ENCODE results near the gene CREBL2.
"Not testable (repeated sequence)": the region's sequence is repeated elsewhere in the genome, so short reads cannot be mapped to it uniquely, and the experiment has no call there.

CREBL2 gene, protein sequence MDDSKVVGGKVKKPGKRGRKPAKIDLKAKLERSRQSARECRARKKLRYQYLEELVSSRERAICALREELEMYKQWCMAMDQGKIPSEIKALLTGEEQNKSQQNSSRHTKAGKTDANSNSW

GRCh38 chr12:12611512-12612306, at the start of gene CREBL2:
TSS of gene CREBL2 (plus strand) at chr12:12611876. CDS start at chr12:12612173, 297 bp downstream.
- peak; percentile 98 for DNase-seq

DNA sequence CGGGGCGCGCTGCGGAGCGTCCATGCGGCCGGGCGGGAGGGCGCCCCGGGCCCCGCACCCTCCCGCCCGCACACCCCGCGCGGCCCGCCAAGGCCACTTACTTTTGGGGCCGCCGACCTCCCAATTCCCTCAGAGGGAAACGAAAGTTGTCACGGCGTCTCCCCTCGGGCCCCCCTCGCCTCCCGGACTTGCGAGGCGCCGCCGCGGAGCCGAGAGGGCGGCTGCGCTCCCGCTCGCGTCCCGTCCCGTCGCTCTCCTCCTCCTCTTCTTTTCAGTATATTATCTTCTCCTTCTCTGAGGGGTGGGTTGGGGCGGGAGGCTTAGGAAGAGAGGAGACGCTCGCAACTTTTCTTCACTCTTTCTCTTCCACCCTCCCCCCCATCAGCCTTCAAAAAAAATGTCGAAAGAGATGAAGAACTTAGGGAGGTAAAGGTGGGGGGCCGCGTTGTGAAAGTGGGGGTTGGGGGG, 49.6 kb upstream of the CREBL2 start:
- peak; percentile 54 for DNase-seq

- DNase-seq: peak; percentile 89
Observed at GRCh38 chr12:12562585-12563261, 49.0 kb upstream of the CREBL2 start, which contains the start of gene DUSP16. TSS of gene DUSP16 (minus strand) at chr12:12562863. CDS start at chr12:12521098, 41,765 bp downstream.

- peak; percentile 22 for DNase-seq
Observed at GRCh38 chr12:12563290-12563928, 48.3 kb upstream of the CREBL2 start.

- DNase-seq: no peak
Observed at GRCh38 chr12:12564911-12565310, 46.8 kb upstream of the CREBL2 start.

DNA sequence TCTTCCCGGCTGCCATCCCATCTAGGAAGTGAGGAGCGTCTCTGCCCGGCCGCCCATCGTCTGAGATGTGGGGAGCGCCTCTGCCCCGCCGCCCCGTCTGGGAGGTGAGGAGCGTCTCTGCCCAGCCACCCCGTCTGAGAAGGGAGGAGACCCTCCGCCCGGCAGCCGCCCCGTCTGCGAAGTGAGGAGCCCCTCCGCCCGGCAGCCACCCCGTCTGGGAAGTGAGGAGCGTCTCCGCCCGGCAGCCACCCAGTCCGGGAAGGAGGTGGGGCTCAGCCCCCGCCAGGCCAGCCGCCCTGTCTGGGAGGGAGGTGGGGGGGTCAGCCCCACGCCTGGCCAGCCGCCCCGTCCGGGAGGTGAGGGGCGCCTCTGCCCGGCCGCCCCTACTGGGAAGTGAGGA, 45.7 kb upstream of the CREBL2 start:
- not testable (repeated sequence) for DNase-seq

- no peak for DNase-seq
Observed at GRCh38 chr12:12572659-12573058, 39.0 kb upstream of the CREBL2 start.

- no peak for DNase-seq
Observed at GRCh38 chr12:12577786-12578185, 33.9 kb upstream of the CREBL2 start.

GRCh38 chr12:12580716-12581115, 31.0 kb upstream of the CREBL2 start:
- DNase-seq: not testable (repeated sequence)

- no peak for DNase-seq
Observed at GRCh38 chr12:12582193-12582881, 29.3 kb upstream of the CREBL2 start.

DNA sequence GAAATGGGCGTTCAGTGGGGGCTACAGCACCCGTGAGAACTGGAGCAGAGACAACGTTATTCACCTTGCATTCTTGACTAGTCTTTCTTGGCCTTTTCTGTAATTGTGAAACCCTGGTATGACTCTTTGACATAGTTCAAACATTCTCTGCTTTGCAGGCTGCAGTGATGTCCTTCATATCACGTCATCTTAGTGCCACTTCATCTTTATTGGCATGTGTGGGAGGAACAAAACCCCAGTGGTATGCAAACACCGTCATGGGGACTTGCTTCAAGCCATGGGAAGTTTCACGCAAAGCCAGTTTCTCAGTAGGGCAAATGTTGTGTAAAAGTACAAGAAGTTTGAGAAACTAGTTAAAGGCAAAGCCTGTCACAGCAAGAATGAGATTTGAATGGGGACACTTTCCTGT, 28.8 kb upstream of the CREBL2 start:
- no peak for DNase-seq

DNA sequence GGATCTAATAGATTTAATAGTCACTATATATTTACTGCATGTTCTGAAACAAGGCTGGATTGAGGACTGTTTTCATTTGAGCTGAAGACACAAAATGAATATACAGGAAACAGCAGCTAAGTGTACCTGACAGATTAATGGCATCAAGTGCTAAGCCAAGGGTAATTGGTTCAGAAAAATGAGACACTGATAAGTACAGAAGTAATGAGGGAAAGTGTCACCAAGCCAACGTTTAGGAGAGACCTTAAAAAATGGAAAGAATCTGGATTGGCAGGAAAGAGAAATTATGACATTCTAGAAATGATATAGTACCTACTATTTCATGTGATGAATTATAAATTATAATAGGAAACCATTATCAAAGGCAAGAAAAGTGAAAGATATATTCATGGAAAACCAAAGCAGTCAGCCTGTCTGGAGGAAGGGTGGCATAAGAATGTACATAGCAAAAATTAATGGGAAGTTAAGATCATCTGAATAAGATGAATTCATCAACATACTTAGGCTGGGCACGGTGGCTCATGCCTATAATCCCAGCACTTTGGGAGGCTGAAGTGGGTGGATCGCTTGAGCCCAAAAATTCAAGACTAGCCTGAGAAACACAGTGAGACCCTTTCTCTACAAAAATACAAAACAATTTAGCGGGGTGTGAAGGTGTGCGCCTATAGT, 28.0 kb upstream of the CREBL2 start:
- peak; percentile 72 for DNase-seq

DNA sequence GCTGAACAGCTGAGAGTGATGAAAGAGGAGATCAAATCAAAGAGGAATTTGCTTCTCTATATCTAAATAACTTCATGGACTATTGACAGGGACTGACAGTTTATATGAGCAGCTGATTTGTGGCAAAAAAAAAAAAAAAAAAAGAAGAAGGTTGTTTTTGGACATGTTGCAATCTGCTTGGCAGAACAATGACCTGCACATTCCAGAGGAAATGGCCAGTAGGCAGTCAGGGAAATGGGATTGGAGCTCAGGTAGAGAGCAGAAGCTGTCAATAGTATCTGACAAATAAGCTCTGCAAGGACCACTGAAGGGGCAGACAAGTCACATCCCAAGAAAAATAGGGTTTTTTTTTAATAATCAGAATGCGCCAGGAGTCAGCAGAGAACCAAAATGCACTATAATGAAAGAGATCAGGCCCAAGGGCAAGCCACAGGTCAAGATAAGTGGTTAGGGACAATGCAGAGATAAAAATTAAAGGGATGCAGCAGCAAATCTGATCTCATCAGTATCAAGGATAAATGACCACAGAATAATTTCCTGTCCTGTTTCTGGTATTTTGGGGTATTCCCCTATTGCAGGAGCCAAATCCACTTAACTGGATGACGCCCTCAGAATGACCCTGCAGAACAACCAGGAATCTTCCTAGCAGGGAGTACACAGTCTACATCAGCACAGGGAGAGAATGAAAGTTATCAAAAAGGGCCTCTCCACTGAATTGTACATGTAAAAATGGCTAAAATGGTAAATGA, 26.4 kb upstream of the CREBL2 start:
- DNase-seq: no peak

GRCh38 chr12:12586879-12587675, 24.6 kb upstream of the CREBL2 start:
- no peak for DNase-seq

DNA sequence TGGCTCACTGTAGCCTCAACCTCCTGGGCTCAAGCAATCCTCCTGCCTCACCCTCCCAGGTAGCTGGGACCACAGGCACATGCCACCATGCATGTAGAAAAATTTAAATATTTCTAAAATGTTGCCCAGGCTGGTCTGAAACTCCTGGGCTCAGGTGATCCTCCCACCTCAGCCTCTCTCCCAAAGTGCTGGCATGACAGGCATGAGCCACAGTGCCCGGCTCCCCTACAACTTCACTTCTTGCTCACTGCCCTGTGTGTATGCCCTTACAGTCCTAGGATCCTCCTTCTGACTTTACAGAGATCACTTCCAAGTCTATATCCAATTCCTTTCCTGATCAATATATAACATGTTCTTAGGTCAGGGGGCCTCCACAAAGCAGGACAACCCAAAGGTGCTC, 23.8 kb upstream of the CREBL2 start:
- no peak for DNase-seq

DNA sequence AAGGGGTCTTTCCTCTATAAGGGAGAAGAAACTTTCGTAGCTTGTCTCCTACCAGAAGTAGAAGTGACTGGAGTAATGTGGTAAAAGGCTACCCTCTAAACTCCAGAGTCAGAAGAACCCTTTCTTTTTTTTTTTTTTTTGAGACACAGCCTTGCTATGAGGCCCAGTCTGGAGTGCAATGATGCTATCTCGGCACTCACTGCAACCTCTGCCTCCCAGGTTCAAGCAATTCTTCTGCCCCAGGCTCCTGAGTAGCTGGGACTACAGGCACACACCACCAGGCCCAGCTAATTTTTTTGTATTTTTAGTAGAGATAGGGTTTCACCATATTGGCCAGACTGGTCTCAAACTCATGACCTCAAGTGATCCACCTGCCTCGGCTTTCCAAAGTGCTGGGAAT, 23.2 kb upstream of the CREBL2 start:
- DNase-seq: not testable (repeated sequence)

DNA sequence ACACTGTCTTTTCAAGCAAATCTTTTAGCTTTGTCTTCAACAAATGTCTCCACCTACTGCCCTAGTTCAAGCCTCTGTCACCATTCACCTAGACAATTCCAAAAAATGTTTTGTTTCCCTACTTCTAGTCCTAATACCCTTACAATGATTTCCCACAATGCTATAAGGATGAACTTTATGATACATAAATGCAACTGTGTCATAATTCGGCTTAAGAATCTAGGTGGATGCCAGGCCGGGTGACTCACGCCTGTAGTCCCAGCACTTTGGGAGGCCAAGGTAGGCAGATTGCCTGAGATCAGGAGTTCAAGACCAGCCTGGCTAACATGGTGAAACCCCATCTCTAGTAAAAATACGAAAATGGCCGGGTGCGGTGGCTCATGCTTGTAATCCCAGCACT, 20.7 kb upstream of the CREBL2 start:
- DNase-seq: no peak

GRCh38 chr12:12592930-12593329, 18.7 kb upstream of the CREBL2 start:
- no peak for DNase-seq

DNA sequence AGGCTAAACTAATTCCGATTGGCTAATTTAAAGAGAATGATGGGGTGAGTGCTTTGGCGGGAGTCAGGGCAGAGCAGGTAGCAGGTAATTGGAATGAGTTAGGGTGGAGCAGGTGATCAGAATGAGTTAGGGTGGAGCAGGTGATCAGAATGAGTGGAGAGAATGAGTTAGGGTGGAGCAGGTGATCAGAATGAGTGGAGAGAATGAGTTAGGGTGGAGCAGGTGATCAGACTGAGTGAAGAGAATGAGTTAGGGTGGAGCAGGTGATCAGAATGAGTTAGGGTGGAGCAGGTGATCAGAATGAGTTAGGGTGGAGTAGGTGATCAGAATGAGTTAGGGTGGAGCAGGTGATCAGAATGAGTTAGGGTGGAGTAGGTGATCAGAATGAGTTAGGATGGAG, 15.7 kb upstream of the CREBL2 start:
- not testable (repeated sequence) for DNase-seq

DNA sequence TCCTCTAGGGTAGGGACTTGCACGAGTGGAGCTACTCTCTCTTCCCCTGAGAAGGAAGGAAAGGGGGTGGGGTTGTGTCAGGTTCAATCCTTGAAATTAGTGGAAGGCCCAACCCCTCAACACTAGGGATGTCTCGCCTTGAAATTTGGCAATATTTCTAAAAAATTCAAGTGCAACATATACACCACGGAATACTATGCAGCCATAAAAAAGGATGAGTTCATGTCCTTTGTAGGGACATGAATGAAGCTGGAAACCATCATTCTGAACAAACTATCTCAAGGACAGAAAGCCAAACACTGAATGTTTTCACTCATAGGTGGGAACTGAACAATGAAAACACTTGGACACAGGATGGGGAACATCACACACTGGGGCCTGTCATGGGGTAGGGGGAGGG, 15.1 kb upstream of the CREBL2 start:
- not testable (repeated sequence) for DNase-seq

Measured in NCI-H82 (cell line).